Esophagus squamous epithelium (tissue), 4 donors: Measurements from ENCODE around the gene ARHGDIA.

Experiments used
- CTCF ChIP-seq, 6 experiments: fragments of 450-650 bp in 4 of 6; fragments of 200-600 bp in 2 of 6; sonication (generic) in 2 of 6; IDR thresholded peaks; one replicate each; pipeline ENCODE4 v1.5.1; 2016 to 2019; ENCODE audit warnings: antibody characterized with exemption in 6 of 6, mild to moderate bottlenecking in 4 of 6, moderate library complexity in 4 of 6
- POLR2A ChIP-seq, 4 donors: fragments of 450-650 bp; IDR thresholded peaks; one replicate each; pipeline ENCODE4 v1.6.1; 2017; ENCODE audit warnings: antibody characterized with exemption in 4 of 4, mild to moderate bottlenecking in 4 of 4, moderate library complexity in 3 of 4

- TF ChIP-seq CTCF (IDR thresholded peaks at IDR 0.05) (no peak), POLR2A (IDR thresholded peaks at IDR 0.05) (no peak)
Measured at GRCh38 chr17:81844327-81844851, 26.7 kb downstream of the ARHGDIA start.
